ENCODE data around the gene PARP16. TPM values are rescaled to one million over a fixed set of nuclear protein-coding genes. Genes with fewer than 3 reads are reported as not detected.
A peak's percentile ranks its signal among the peaks of the same experiment; 100 is the strongest.

The PARP16 gene
- total and polyA plus RNA-seq, 2 donors from 2014 or later = 7.0 to 7.8 TPM

DNA sequence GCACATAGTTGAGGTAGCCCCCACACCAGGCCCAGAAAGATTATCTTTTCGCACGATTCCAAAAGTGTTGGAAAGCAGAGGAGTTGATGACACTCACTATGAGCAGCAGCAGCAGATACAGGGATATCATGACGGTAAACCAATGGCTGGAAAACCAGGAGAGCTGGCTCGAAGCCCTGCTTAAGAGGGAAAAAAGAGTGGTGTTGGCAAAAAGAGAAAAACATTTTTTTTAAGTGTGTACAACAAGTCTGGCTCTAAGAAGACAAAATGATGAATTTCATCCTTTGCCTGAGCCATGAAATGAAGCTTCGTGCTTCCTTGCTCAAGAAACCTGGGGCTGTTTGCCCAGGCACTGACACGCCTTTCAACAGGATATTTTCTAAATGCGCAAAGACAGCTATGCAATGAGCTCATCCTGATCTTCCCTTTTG, 27.3 kb downstream of the PARP16 start:
- no peak for FAIRE-seq
- no peak overlapping the region for H3K9ac ChIP-seq (ENCODE audit: low read length in 3 of 3)
- H3K27ac ChIP-seq (ENCODE audit: low read depth in 2 of 2, low read length in 2 of 2) = no peak overlapping the region
- H3K36me3 ChIP-seq (ENCODE audit: control insufficient read depth in 2 of 3, insufficient read depth in 3 of 3, low read length in 3 of 3) = peaks cover 0 to 24% (median 19%) of the 10 kb centered on the region in 3 donors
- no peak for DNase-seq
- no peaks in the 10 kb centered on the region for H3K9me3 ChIP-seq (ENCODE audit: control insufficient read depth in 2 of 3, insufficient read depth in 1 of 3, low read length in 3 of 3)
- no peaks in the 10 kb centered on the region for H3K27me3 ChIP-seq (ENCODE audit: control insufficient read depth, insufficient read depth, low read length)
- peaks cover 0 to 6% (median 2%) of the 10 kb centered on the region in 3 donors for H3K4me1 ChIP-seq (ENCODE audit: control insufficient read depth in 2 of 3, insufficient read depth in 2 of 3, low read depth in 1 of 3, low read length in 3 of 3)
- intact Hi-C loops (cut with DNase I) = no loop called here
- no peak overlapping the region for H3K4me3 ChIP-seq (ENCODE audit: low read length in 3 of 3)
- TF ChIP-seq, protein P1, sequence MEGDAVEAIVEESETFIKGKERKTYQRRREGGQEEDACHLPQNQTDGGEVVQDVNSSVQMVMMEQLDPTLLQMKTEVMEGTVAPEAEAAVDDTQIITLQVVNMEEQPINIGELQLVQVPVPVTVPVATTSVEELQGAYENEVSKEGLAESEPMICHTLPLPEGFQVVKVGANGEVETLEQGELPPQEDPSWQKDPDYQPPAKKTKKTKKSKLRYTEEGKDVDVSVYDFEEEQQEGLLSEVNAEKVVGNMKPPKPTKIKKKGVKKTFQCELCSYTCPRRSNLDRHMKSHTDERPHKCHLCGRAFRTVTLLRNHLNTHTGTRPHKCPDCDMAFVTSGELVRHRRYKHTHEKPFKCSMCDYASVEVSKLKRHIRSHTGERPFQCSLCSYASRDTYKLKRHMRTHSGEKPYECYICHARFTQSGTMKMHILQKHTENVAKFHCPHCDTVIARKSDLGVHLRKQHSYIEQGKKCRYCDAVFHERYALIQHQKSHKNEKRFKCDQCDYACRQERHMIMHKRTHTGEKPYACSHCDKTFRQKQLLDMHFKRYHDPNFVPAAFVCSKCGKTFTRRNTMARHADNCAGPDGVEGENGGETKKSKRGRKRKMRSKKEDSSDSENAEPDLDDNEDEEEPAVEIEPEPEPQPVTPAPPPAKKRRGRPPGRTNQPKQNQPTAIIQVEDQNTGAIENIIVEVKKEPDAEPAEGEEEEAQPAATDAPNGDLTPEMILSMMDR (IDR thresholded peaks at IDR 0.05; ENCODE audit: borderline replicate concordance, extremely low read depth, insufficient read depth) = no peak

DNA sequence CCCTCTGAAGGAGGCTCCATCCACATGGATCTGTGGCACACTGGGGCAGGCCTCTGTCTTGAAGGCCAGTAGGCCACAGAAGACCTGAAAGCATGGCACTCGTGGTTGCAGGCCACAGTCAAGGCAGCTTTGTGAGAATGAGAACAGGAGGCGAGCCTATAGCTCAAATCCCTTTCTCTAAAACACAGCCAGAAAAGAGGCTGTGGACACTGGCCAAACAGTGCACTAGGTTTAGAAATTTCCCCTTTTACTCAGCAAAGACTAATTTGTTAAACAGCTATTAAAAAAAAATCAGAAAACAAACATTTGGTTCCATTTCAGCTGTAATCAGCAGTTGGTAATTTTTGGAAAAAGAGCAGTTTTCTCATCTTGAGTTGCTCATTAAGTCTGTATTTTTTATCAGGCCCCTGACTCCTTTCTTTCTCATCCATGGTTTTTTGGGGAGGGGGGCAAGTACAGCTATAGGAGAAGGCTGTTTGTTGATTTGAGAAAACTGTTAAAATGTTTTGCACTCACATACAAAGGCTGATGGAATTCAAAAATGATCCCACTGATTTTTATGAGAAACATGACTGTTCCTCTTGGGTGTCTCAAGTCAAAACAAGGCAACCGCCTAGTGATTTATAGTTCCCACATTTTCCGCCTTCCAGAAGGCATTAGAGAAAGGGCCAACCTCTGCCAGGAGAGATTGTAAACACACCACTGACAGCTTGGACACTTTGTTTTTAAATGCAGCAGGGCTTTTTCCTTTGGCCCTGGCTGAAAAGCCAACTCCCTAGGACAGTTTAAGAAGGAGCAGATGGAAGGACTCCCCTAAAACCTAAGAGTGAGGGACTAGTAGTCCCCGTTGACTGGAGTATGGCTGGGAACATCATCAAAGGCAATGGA, 28.1 kb downstream of the PARP16 start:
- peaks cover 0 to 24% (median 17%) of the 10 kb centered on the region in 3 donors for H3K36me3 ChIP-seq (ENCODE audit: control insufficient read depth in 2 of 3, insufficient read depth in 3 of 3, low read length in 3 of 3)
- H3K9me3 ChIP-seq (ENCODE audit: control insufficient read depth in 2 of 3, insufficient read depth in 1 of 3, low read length in 3 of 3) = no peaks in the 10 kb centered on the region
- no peak overlapping the region for H3K9ac ChIP-seq (ENCODE audit: low read length in 3 of 3)
- peaks cover 0 to 6% (median 2%) of the 10 kb centered on the region in 3 donors for H3K4me1 ChIP-seq (ENCODE audit: control insufficient read depth in 2 of 3, insufficient read depth in 2 of 3, low read depth in 1 of 3, low read length in 3 of 3)
- TF ChIP-seq, protein P1 (IDR thresholded peaks at IDR 0.05; ENCODE audit: borderline replicate concordance, extremely low read depth, insufficient read depth) = no peak
- DNase-seq (peak in 3 of 5 donors; percentile 21 to 72 (median 31)), FAIRE-seq (no peak)
- H3K27me3 ChIP-seq (ENCODE audit: control insufficient read depth, insufficient read depth, low read length) = no peaks in the 10 kb centered on the region
- peak overlapping the region; percentile 14 to 40 for H3K27ac ChIP-seq (ENCODE audit: low read depth in 2 of 2, low read length in 2 of 2)
- no peak overlapping the region for H3K4me3 ChIP-seq (ENCODE audit: low read length in 3 of 3)
- intact Hi-C loops (cut with DNase I) = no loop called here

DNA sequence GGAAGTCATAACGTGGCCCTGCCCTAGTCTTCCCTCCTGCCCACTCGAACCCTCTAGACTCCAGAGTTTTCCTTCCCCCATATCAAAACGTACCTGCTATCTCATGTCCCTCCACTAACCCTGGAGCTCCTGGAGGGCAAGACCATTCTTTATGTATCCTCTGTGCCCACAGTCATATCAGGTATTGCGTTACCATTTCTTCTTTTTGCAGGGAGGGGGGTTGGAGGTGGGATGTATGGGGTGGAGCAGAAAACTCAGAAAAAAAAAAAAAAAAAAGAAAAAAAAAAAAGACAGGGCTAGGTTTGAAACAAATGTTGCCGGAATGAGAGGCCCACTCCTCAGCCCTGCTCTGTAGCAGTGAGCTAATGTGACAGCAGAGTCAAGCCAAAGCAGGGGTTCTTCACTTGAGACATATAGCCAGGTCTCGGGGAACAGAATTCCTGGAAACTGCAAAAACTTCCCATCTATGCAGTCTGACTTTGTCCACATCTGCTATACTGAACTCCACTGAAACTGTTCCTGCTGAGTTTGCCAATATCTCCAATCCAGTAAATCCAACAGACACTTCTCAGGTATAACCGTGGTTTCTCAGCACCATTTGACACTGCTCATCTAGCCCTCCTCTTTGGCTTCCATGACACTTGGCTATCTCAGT, 31.1 kb downstream of the PARP16 start:
- Histone ChIP-seq H3K4me1 (ENCODE audit: control insufficient read depth in 2 of 3, insufficient read depth in 2 of 3, low read depth in 1 of 3, low read length in 3 of 3) (peaks cover 0 to 6% (median 2%) of the 10 kb centered on the region in 3 donors), H3K9me3 (ENCODE audit: control insufficient read depth in 2 of 3, insufficient read depth in 1 of 3, low read length in 3 of 3) (no peaks in the 10 kb centered on the region), H3K27me3 (ENCODE audit: control insufficient read depth, insufficient read depth, low read length) (no peaks in the 10 kb centered on the region), H3K27ac (ENCODE audit: low read depth in 2 of 2, low read length in 2 of 2) (no peak overlapping the region), H3K9ac (ENCODE audit: low read length in 3 of 3) (no peak overlapping the region), H3K4me3 (ENCODE audit: low read length in 3 of 3) (no peak overlapping the region), H3K36me3 (ENCODE audit: control insufficient read depth in 2 of 3, insufficient read depth in 3 of 3, low read length in 3 of 3) (peaks cover 0 to 12% (median 11%) of the 10 kb centered on the region in 3 donors)
- TF ChIP-seq, protein P1 (IDR thresholded peaks at IDR 0.05; ENCODE audit: borderline replicate concordance, extremely low read depth, insufficient read depth) = no peak
- intact Hi-C loops (cut with DNase I) = no loop called here
- FAIRE-seq (no peak), DNase-seq (no peak)

Data from kidney (tissue), 14 donors.